ENCODE results near the gene DKK3.

DKK3 gene

DNA sequence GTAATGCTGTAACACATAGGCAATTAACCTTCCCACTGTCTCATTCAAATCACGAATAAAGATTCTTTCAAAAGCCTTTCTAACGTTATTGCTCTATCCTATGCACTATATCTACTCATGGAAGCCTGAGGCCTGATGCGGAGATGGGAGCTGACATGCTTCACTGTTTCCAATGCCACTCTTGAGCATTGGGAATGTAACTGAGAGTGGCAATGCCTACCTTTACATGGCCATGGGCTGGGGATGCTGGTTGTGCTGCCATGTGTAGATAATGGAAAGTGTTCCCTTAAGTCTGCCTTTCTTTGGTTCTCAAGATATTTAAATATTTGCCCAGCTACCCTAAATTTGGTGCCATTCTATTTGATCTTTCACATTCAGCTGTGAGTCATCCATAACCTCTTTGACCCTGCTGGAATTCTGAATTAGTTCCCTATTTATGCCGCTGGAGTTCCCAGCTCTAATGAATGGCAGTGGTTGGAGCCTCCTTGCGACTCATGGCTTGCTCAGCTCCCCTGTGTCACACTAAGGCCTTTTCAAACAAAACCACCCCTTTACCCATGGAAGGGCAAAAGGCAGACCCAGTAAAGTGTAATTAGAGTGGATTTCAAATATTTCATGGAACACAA lies 21.4 kb upstream of the DKK3 start:
- DNase-seq, result no peak

DNA sequence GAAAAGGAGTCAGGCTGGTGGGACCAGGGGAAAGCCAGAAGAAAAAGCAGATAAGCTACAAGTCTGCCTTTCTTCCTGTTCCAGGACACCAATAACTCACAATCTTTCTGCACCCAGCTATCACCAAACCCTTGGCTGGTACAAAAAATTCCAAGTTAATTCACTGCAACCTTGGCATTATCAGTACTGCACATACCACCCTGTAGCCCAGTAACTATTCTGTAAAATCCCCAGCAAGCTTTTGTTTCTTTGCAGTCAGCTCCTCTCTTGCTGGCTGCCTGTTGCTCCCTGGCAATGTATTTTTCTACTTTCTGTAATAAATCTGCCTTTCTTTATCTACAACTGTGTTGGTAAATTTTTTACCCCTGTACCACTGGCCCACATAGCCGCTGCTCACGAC lies 20.7 kb upstream of the DKK3 start:
- no peak for DNase-seq

DNA sequence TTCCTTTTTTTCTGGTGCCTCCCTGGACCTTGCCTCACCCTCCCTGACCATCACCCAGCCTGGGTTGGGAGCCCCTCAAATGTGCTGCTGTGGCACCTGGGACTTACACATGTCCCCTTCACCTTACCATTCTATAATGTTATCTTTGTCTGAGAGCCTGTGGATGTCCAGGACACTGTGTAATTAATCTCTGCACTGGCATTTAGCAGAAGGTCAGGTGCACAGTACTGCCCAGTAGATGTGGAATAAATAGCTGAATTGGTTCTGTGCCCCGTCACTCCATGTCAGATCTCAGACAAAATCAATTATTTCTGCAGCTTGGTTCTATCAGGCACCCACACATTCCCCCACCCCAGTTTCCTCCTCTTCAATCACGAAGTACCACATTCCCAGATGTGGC lies 19.9 kb upstream of the DKK3 start:
- DNase-seq, result no peak

DNA sequence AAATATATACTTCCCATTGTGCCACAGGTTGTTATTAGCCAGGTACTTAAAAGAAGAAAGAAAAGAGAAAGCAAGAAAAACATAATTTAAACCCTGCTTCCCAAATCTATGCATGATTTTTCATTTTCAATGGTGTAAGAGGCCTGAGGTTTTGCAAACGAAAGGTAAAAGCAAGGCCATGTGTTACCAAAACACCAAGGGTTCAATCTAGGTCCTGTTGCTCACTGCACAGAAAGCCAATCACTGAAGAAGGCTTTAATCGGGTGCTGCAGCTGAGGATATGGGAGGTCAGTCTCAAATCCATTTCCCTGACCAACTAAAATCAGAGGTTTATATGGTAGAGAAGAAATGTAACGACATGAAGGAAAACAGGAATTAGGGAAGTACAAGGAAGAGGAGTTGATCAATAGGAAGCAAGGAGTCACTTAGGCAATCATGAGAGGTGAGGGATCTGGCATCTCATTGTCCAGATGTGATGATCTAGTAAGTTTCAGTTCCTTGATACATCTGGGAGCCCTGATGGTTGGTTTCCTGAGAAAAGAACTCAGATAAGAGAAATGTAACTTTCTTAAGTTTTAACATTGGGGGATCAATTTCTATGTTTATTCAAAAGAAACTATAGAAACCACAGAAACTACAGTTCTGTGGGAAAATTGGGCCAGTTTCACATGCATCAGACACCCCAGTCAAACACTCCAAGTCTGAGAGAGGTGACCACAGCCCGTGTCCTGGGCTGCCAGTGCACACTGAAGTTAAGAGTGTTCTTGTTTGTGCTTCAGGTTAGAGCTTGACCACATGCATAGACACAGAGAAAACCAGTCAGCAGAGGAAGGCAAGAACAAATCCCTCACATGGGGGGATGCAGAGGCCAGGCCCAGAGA lies 18.1 kb upstream of the DKK3 start:
- DNase-seq, result no peak

DNA sequence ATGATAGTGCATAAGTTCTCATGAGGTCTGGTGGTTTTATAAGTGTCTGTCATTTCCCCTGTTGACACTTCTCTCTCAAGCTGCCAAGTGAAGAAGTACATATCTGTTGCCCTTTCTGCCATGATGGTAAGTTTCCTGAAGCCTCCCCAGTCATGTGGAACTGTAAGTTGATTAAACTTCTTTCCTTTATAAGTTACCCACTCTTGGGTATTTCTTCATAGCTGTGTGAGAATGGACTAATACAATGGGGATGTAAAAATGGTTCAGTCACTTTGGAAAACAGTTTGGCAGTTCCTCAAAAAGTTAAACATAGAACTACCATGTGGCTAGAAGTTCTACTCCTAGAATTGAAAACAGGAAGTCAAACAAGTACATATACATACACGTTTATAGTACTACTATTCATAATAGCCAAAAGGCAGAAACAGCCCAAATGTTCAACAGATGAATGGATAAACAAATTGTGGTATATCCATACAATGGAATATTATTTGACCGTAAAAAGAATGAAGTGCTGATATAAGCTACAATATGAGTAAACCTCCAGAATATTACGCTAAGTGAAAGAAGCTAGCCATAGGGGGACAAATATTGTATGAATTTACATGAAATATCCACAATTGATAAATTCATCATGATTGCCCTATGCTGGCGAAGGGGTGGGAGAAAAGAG lies 16.0 kb upstream of the DKK3 start:
- no peak for DNase-seq

DNA sequence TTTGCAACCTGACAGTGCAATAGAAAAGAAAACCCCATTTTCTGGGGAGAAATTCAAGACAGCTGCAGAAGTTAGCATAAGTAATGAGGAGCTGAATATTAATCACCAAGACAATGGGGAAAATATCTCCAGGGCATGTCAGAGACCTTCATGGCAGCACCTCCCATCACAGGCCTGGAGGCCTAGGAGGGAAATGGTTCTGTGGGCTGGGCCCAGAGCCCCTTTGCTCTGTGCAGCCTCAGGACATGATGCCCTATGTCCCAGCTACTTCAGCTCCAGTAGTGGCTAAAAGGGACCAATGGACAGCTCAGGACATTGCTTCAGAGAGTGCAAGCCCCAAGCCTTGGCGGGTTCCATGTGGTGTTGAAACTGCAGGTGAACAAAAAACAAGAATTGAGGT lies 14.6 kb upstream of the DKK3 start:
- no peak for DNase-seq

DNA sequence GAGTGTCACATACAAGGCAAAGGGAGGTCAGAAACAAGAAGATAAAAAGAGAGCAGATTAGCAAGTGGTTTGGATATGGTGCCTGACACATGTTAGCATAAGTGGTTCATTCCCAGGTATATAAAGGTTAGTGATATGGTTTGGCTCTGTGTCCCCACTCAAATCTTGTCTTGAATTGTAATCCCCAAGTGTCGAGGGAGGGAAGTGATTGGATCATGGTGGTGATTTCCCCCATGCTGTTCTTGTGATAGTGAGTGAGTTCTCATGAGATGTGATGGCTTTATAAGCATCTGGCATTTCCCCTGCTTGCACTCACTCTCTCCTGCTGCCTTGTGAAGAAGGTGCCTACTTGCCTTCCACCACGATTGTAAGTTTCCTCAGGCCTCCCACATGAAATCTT lies 12.1 kb upstream of the DKK3 start:
- DNase-seq, result no peak

DNA sequence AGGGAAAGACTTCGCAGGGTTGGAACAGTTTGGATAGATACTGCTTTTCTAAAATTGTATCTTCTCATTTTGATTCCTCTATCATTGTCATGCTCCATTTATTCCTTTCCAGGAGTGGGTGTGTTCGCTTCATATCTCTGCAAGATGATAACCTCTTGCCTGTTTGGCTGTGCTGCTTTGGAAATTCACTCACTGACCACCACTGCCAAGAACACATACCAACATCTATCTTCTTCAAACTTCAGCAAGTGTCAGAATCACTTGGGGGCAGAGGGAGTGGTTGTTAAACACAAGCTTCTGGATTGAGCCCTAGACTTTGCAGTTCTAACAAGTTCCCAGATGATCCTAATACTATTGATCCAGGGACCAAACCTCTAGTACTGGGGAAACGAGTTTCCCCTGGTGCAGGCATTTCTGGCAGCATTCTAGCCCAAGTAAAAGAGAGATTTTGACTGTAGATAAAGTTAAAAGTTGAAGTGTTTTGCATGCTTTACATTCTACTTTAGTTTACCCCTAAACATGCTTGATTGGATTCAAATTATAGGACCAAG lies 11.5 kb upstream of the DKK3 start:
- no peak for DNase-seq

DNA sequence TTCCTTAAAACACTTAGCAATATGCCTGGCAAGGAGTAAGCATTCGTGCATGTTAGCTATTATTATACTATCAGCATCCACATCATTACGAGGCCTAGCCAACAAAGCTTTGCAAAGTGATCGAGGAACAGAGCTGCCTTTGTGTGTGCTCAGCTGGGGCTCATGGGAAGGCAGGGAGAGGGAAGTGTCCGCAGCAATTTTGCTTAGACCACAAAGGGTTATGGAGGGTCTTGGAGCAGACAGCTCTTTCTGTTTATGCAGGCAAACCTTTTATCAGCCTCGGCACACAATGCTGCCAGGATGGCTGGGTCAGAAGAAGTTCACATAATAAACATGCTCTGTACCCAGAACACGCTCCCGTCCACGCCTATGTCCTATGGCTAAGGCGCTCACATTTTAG lies 10.9 kb upstream of the DKK3 start:
- peak; percentile 62 for DNase-seq

DNA sequence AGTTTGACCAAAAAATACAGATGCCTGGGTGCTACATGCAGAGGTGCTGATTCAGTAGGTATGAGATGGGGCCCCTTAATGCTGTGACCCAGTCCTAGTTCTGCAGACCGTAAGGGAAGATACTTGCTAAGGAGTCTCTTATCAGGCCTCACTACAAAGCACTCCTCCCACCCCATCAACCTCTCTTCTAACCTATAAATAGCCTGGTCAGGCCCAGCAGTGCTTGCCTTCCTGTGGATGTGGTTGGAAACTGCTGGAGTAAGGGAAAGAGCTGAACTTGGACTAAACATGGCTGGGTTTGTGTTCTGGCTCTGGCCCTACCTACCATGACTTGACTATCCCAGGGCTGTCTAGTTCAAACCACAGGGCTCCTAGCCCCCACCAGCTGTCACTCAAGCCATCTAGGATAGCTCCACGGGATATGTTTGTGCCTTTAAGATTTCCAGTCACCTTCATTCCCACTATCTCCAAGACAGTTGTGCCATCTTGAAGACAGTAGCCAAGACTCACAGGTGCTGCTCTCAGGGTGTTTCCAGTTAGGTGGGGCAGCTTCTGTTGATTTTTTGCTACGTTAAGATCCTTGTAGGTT lies 9.5 kb upstream of the DKK3 start:
- no peak for DNase-seq

DNA sequence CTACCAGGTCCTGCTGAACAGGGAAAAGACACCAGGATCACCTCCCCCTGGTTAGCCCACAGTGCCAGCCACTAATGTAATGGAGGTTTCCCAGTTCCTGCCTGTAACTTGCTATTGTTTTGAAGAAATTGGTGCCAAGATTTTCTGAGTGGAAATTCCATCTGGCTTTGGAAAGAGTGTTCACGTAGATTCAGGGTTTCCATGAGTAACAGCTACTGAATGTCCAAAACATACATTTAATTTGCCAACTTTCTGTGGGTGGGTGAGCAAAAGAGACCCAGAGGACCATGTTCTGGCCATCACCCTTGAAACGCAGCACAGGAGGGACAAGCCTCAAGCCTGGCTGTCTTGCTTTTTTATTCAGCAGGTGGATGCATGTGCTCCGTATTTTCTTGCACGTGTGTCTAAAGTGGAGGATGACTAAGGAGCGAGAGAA lies 8.8 kb upstream of the DKK3 start:
- no peak for DNase-seq

DNA sequence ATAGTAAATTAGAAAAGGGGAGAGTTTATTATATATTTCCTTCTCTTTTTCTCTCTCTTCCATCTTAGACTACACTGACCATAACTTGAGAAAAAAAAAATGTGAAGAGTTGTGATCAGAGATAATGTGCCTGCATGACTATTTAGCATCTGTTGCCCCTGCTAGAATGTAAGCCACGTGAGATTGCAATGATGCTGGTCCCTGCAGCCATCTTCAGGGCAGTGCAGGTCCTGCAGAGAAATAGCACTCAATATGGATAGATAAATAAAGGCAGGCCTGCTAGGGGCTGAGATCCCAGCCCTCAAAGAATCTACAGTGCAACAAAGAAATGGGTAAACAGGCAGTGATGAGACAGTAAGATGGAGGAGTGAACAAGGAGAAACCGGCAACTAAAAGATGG lies 7.8 kb upstream of the DKK3 start:
- DNase-seq, result no peak

DNA sequence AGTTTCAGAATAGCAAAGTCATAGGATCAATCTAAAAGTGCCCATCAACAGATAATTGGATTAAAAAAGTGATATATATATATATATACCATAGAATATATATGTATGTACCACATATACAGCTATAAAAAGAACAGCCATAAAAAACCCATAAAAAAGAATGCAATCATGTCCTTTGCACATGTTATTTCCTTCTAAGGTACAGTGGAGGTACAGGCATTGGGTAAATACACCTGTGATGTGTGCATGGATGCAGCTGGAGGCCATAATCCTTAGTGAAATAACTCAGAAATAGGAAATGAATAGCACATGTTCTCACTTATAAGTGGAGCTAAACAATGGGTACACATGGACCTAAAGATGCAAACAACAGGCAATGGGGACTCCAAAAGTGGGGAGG lies 7.1 kb upstream of the DKK3 start:
- no peak for DNase-seq

DNA sequence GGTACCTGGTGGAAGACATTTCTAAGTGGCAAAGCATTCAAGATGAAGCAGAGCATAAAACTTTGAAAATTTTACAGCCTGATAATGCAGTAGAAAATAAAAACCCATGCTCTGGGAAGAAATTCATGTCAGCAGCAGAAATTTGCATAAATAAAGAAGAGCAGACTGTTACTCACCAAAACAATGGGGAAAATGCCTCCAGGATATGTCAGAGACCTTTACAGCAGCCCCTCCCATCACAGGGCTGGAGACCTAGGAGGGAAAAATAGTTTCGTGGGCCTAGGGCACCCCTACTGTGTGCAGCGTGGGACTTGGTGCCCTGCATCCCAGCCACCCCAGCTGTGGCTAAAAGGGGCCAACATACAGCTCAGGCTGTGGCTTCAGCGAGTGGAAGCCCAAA lies 5.4 kb upstream of the DKK3 start:
- no peak for DNase-seq

DNA sequence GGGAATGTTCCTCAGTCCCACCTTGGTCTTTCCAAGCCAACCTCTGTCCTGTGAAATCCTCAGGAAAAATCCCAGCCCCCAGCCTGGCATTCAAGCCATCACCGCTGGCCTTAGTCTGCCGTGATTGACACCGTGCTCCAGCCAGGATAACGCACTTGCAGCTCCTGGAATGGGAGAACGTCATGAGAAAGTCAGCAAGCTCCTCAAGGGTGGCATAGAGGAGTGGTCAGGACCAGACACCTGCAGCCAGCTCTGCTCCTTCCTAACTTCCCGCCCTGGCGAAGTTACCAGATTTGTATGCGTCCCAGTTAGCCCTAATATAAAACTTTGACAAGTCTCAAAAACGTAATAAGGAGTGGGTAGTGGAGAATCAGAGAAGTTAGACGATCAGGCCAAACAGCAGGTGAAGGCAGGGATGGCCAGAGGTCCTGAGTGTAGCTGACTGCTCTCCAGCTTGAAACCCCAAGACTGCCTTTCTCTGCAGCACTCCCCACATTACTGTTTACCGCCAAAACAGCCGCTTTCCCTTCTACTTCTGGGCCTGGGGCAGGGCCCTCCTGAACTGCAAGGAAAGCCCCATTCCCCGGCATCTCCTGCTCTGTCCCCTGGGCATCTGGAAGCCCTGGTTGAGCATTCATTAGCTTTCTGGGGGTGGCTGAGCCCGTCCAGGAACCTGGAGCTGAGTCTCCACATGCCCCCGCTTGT lies 1.3 kb upstream of the DKK3 start:
- DNase-seq, result no peak

DNA sequence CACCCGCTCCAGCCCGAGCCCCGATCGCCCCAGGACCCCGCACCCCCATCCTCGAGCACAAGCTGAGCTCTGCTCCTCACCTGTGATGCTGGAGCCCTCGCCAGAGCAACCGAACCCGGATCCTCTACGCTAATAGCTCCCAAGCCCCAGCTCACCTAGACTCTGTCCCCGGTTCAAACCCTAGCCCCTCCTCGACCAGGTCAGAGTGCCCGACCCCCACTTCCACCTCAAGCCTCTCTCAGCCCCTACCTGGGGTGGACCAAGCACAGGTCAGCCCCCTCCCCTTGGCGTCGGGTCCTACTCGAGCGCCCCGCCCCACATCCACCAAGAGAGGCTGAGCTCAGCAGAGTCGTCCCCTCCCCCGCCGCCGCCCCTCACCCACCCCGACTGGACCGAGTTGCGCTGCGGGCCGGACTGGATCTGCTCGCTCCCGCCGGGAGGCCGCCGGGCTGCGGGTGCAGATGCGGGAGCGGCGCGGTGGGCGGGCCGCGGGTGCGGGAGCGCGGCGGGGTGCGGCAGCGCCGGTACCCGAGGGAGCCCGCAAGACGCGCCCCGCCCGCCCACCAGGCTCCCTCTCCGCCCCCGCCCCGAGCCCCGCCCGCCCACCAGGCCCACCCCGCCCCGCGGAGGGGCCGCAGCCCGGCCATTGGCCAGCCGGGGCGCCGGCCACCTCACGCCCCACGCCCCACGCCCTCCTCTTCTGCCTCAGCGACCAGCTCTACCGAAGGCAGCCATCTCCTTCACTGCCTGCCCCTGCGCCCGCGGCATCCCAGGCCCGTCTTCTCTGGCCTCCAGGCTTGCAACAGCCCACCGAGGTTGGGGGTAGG lies 577 bp upstream of the DKK3 start:
- peak; percentile 74 for DNase-seq

DNA sequence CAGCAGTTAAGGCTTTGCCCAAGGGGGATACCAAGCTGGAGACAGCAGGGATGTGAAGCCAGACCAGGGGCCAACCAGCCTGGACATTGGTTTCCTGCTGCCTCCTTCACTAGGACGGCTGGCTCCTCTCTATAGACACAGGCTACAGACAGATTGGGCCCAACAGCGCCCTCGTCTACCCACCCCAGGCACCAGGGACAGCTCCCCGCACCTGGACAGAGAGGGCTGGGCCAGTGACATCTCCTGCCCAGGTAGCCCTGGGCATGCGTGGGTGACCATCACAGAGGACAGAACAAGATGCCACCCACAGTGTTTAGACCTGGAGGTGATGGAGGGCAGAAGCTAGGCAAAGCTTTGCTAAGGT lies 1.2 kb downstream of the DKK3 start:
- no peak for DNase-seq

DNA sequence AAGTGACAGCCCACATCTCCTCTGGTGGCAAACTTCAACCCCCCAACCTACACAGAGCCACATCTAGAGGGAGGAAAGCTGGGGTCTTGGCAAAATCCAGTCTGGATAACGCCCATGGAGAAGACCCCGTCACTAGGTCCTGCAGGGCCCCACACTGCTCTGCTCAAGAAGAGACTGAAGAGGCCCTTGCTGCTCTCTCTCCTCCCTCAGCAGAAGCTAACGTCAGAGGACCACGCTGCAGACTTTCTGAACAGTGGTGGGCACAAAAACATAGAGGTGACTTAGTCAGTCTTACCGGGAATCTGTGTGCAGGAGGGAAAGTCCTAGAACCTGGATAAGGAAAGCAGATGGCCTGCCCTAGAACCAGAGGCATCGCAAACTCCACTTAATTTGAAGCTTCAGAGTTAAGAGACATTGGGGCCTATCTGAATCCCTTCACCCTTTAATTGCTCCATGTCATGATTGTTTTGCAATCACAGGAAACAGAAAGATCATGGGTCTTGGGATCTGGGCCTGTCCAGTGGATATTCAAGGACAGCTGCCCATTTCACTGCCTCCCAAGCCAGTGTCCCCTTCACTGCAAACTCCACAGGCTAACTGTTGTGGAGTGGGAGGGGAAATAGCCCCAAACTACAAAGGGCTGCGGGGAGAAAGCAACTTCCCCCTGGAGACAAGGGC lies 1.7 kb downstream of the DKK3 start:
- DNase-seq, result no peak

DNA sequence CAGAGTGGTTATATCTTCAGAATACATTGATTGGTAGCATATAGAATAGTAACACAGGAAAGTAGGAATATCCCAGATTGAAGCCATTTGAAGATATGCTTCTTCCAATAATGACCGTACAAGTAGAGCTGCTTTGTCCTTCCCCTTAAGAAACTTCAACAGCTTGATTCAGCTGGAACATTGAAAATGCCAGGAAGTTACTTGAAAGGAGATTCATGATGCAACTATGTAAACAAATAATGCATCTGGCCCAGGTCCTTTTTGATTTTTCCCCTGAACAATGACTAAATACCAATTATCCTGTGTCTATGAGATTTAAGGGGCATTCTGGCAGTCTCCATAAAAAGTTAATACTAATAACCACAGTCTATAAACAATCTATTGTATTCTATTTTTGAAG lies 3.0 kb downstream of the DKK3 start:
- no peak for DNase-seq

DNA sequence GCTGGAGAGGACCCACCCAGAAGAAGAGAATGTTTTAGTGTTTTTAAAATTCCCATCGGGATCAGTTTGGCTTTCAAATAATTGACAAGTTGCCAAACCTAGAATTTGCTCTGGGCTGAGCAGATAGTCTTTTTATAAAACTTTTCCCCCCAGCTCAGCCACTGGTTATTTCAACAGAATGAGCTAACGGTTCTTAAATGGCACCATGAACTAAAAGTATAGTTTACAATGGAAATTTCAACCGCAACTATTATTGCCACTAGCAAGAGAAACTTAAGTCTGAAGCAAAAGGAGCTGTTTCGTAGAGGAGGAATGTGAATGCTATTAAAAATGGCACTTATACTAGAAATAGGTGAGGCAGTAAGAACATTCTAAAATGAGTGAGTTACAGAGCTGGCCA lies 3.4 kb downstream of the DKK3 start:
- no peak for DNase-seq

DNA sequence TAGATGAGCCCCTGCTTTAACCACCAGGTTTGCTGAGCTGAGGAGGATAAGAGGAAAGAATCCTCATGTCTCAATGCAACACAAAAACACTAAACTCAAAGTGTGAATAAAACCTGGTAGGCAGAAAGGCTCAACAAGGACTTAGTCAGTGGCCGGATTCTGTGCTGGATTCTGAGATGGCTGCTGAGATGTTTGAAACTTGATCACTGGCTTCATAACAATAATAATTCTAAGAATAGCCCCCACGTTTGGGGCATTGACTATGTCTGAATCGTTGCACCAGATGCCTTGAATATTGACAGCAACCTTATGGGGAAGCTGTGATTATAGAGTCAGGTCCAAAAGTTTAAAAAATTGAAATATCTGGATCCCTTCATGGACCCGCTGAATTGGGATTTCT lies 4.6 kb downstream of the DKK3 start:
- no peak for DNase-seq

Data from right forelimb (tissue), 1 donor.